Erythroblast (primary cell): ENCODE measurements around the gene GPC5.

Experiments used
- GATA1 ChIP-seq: IDR thresholded peaks from 2 replicates; pipeline ENCODE4 v1.6.1; 2011; ENCODE audit warnings: low read depth, mild to moderate bottlenecking, control low read depth, low read length, moderate library complexity
- POLR2A ChIP-seq: IDR thresholded peaks from 2 replicates; pipeline ENCODE4 v1.6.1; 2011; ENCODE audit warnings: mild to moderate bottlenecking, low read length

DNA sequence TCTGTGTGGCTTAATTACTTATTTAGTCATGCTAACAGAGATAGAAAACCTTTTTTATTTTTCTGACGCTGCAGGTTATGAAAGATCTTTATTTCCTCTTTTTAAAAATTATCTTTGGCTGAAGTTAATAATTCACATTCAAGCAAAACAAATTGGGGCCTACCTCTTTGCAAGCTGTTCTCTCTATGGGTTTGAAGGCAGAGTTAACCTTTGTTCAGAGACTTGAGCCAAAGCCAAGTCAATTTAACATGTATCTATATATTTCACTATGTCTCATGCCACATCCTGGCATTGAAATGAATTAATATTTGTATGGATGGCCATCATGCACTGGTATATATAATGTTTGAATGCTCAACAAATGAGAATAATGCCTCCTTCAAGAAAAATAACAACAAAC, 1150.9 kb downstream of the GPC5 start:
- TF ChIP-seq POLR2A (no peak), GATA1 (no peak)
